HepG2 (cell line): ENCODE results near the gene RHEBL1. TPM values are rescaled to one million over a fixed set of nuclear protein-coding genes. Genes with fewer than 3 reads are reported as not detected.

Experiments used
- ATAC-seq: fragments of 200-7000 bp; cut with Tn5 transposase; 3 replicates; pipeline ENCODE4 v1.9.1; 2020; ENCODE audit warnings: mild to moderate bottlenecking, moderate library complexity
- BruUV-seq: library from RNA; stranded (reverse); fragments of 400-500 nt; replicated peaks from 2 replicates; lab custom pipeline; 2021; lab: Mats Ljungman, UMichigan
- CTCF ChIA-PET: fragments of 300-600 bp; formaldehyde crosslinking; extraction: SDS; loops from one replicate; lab custom pipeline; 2021; ENCODE audit warnings: low total read pairs, inconsistent platforms, low intra/inter-chr PET ratio; lab: Yijun Ruan, JAX
- POLR2A ChIA-PET: fragments of 350-600 bp; sonication (Branson Sonifier 250); formaldehyde crosslinking; loops from one replicate; lab custom pipeline; 2020; ENCODE audit warnings: antibody characterized with exemption, inconsistent platforms; lab: Yijun Ruan, JAX
- DNase-seq: peaks from one replicate; pipeline ENCODE4 v3.0.0-alpha.2; 2015; ENCODE audit warnings: low spot score
- FAIRE-seq: peaks from 3 replicates; lab custom pipeline; 2011; peaks lifted over from hg19 to GRCh38; lab: Jason Lieb, UNC
- H2AFZ ChIP-seq: one replicate; pipeline ENCODE4 v1.6.1; 2011; ENCODE audit warnings: low read length, inconsistent platforms
- H3K27ac ChIP-seq: fragments of 300-600 bp; 3 replicates; pipeline ENCODE4 v1.8.0; 2011; ENCODE audit warnings: mixed run types, mild to moderate bottlenecking, mixed read lengths, low read length, inconsistent platforms; ENCODE audit not compliant: insufficient read depth; ENCODE audit errors: extremely low read length
- H3K27me3 ChIP-seq, 2 experiments: fragments of 200-600 bp in 1 of 2; 2 replicates in 1 of 2; 3 replicates in 1 of 2; pipeline versions ENCODE4 v1.6.0 to v1.8.0; 2011; ENCODE audit warnings: low read length in 2 of 2, mild to moderate bottlenecking in 2 of 2, moderate library complexity in 2 of 2, inconsistent platforms in 1 of 2; ENCODE audit not compliant: insufficient read depth in 2 of 2, control insufficient read depth in 1 of 2
- H3K36me3 ChIP-seq, 2 experiments: fragments of 200-600 bp in 1 of 2; replicated peaks in 1 of 2; 2 replicates in 1 of 2; 3 replicates in 1 of 2; pipeline versions ENCODE4 v1.5.1 to v1.8.0; 2011; ENCODE audit warnings: low read length in 2 of 2, inconsistent platforms in 1 of 2; ENCODE audit not compliant: insufficient read depth in 2 of 2, control insufficient read depth in 1 of 2
- H3K4me1 ChIP-seq: 2 replicates; pipeline ENCODE4 v1.5.1; 2012; ENCODE audit warnings: low read length, inconsistent platforms; ENCODE audit not compliant: insufficient read depth
- H3K4me2 ChIP-seq: 2 replicates; pipeline ENCODE4 v1.6.0; 2011; ENCODE audit warnings: low read depth, low read length, inconsistent platforms
- H3K4me3 ChIP-seq, 3 experiments: fragments of 200-600 bp in 1 of 3; sonication (generic), shearing (Covaris generic) in 1 of 3; replicated peaks in 1 of 3; 2 replicates each; pipeline ENCODE4 v1.5.1; 2011 to 2016; ENCODE audit warnings: low read length in 3 of 3, inconsistent platforms in 2 of 3, low read depth in 2 of 3, mild to moderate bottlenecking in 2 of 3, control low read depth in 1 of 3, mixed read lengths in 1 of 3; ENCODE audit not compliant: insufficient read depth in 1 of 3
- H3K79me2 ChIP-seq: one replicate; pipeline ENCODE4 v1.6.1; 2011; ENCODE audit warnings: low read length, inconsistent platforms; ENCODE audit not compliant: insufficient read depth
- H3K9ac ChIP-seq: 2 replicates; pipeline ENCODE4 v1.6.0; 2011; ENCODE audit warnings: mild to moderate bottlenecking, low read depth, low read length, inconsistent platforms; ENCODE audit not compliant: insufficient read depth
- H3K9me3 ChIP-seq: 2 replicates; pipeline ENCODE4 v1.5.1; 2012; ENCODE audit warnings: mild to moderate bottlenecking, low read length
- H4K20me1 ChIP-seq: 2 replicates; pipeline ENCODE4 v1.6.0; 2011; ENCODE audit warnings: inconsistent platforms, mild to moderate bottlenecking, low read length, moderate library complexity; ENCODE audit not compliant: insufficient read depth
- GFI1 ChIP-seq: sonication (generic); formaldehyde crosslinking; IDR thresholded peaks from 2 replicates; pipeline ENCODE4 v1.5.0; 2020; ENCODE audit warnings: missing genetic modification reagents, mild to moderate bottlenecking, borderline replicate concordance
- MED1 ChIP-seq: sonication (generic); formaldehyde crosslinking; IDR thresholded peaks from 2 replicates; pipeline ENCODE4 v1.4.0; 2020; ENCODE audit warnings: missing genetic modification reagents
- MTA1 ChIP-seq: sonication (generic); formaldehyde crosslinking; IDR thresholded peaks from 2 replicates; pipeline ENCODE4 v1.4.0; 2020; ENCODE audit warnings: missing genetic modification reagents, mild to moderate bottlenecking, borderline replicate concordance
- ZNF33B ChIP-seq: sonication (generic); formaldehyde crosslinking; IDR thresholded peaks from 2 replicates; pipeline ENCODE4 v1.5.1; 2020; ENCODE audit warnings: mild to moderate bottlenecking, missing genetic modification reagents
- ZNF839 ChIP-seq: sonication (generic); formaldehyde crosslinking; IDR thresholded peaks from 2 replicates; pipeline ENCODE4 v1.4.0; 2020; ENCODE audit warnings: missing genetic modification reagents, mild to moderate bottlenecking, borderline replicate concordance
- WGBS: methylation state at CpG from one replicate; pipeline ENCODE4 v1.1.6; 2017; ENCODE audit warnings: low lambda C conversion rate; 5-methylcytosine and 5-hydroxymethylcytosine counted together
- in situ Hi-C: cut with HindIII; loops from 2 replicates; pipeline ENCODE4 v1.10.0; 2017; ENCODE audit warnings: low pct_unique_long_range_greater_than_20kb; ENCODE audit not compliant: extremely low pct_ligation_motif_present
- intact Hi-C: fragments of 100-400 bp; cut with micrococcal nuclease; formaldehyde crosslinking; loops from one replicate; pipeline ENCODE4 v1.10.0; 2022; ENCODE audit not compliant: unreplicated experiment
- polyA plus RNA-seq, 8 experiments: library from polyadenylated mRNA; depleted of rRNA in 3 of 8; stranded (reverse) in 7 of 8; unstranded in 1 of 8; fragments of >200 nt; fragmentation: Illumina TruSeq in 4 of 8; extraction: Trizol in 4 of 8; gene quantifications; 2 replicates each; pipeline versions ENCODE4 v1.2.1 to v1.2.3, GENCODE V29; 2011 to 2016; ENCODE audit warnings: low read depth in 4 of 8, missing spikeins in 1 of 8, mixed read lengths in 1 of 8; ENCODE audit not compliant: insufficient read depth in 1 of 8
- total RNA-seq, 5 experiments: library from RNA; depleted of rRNA; stranded (reverse); fragments of >200 nt; fragmentation: Illumina TruSeq; extraction: Trizol; gene quantifications; 2 replicates each; pipeline ENCODE4 v1.2.3, GENCODE V29; 2016; ENCODE audit warnings: low read depth in 1 of 5
- TF ChIP-seq, protein P1 (sequence below): IDR thresholded peaks from 2 replicates; pipeline ENCODE4 v1.6.1; 2016; ENCODE audit warnings: low read depth, control low read depth
- TF ChIP-seq, protein P2 (sequence below): sonication (generic); formaldehyde crosslinking; IDR thresholded peaks from 2 replicates; pipeline ENCODE4 v1.9.0; 2021; ENCODE audit warnings: missing genetic modification reagents, mild to moderate bottlenecking, borderline replicate concordance

The RHEBL1 gene
- total and polyA plus RNA-seq, 2 of the 13 experiments (the other 11 are each of a cell fraction or from before 2014, with no cell fraction given) = 1.4 to 2.5 TPM

DNA sequence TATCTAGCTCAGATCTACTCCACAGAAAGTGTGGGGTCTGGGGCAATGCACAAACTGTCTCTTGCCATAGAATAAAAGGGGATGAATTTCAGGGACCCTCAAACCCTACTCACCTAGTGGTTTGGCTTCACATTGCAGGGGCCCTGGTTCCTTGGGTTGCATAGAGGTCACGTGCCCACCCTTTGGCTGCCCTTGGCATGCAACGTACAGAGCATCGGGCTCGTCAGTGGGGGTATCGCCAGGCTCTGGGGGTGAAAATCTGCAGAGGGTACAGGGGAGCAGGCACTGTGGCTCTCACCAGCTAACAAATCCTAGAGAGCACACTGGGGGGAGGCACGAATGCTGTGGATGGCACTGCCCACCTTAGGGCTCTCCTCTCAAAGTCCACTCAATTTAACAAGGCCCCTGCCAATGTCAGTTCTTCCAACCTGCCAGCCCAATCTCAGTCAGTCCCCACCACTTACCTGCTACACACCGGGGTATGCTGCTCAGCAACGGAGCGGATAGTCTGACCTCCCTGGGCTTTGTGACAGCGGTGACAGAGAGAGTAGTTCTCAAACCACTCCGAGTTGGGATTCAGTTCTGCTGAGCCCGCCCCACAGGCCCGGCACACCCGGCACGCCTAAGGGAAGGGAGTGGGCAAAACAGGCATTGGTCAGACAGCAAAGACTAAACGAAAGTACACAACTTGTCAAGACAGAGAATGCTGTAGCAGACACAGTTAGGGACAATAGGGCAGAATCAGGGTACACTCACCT is 17.1 kb downstream of the RHEBL1 start:
- H3K36me3 ChIP-seq = peaks cover 61 to 82% of the 10 kb centered on the region in 2 experiments
- ChIA-PET CTCF (no interaction called here), POLR2A (no interaction called here)

DNA sequence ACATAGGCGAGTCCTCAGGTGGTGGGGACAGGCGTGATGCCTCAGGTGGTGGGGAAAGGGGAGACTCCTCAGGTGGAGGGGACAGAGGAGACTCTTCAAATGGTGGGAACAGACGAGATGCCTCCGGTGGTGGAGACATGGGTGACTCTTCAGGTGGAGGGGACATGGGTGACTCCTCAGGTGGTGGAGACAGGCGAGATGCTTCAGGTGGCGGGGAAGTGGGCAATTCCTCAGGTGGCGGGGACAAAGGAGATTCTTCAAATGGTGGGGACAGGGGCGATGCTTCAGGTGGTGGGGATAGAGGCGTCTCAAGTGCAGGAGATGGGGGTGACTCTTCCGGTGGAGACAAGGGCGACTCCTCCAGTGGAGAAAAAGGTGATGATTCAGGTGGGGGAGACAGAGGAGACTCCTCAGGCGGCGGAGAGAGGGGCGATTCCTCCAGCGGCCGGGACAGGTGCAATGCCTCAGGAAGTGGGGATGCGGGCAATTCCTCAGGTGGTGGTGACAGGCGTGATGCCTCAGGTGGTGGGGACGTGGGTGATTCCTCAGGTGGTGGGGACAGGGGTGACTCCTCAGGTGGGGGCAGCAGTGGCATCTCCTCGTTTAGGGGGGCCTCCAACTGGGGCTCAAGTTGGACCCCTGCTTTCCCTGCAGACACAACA is 17.9 kb downstream of the RHEBL1 start:
- intact Hi-C loops (no loop called here), in situ Hi-C loops (no loop called here)
- Histone ChIP-seq H3K4me1 (peaks cover 22% of the 10 kb centered on the region), H3K27ac (no peak overlapping the region), H3K4me3 (no peak overlapping the region), H3K79me2 (peaks cover 24% of the 10 kb centered on the region), H3K36me3 (peaks cover 64 to 88% of the 10 kb centered on the region in 2 experiments), H3K9ac (no peak overlapping the region), H3K4me2 (no peak overlapping the region), H3K27me3 (no peaks in the 10 kb centered on the region), H3K9me3 (no peaks in the 10 kb centered on the region), H2AFZ (no peak overlapping the region), H4K20me1 (peaks cover 34% of the 10 kb centered on the region)
- CTCF ChIA-PET = no interaction called here
- TF ChIP-seq, protein P1, sequence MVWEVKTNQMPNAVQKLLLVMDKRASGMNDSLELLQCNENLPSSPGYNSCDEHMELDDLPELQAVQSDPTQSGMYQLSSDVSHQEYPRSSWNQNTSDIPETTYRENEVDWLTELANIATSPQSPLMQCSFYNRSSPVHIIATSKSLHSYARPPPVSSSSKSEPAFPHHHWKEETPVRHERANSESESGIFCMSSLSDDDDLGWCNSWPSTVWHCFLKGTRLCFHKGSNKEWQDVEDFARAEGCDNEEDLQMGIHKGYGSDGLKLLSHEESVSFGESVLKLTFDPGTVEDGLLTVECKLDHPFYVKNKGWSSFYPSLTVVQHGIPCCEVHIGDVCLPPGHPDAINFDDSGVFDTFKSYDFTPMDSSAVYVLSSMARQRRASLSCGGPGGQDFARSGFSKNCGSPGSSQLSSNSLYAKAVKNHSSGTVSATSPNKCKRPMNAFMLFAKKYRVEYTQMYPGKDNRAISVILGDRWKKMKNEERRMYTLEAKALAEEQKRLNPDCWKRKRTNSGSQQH (CRISPR knock-in tag) = no peak
- TF ChIP-seq MED1 (CRISPR knock-in tag) = no peak
- no TSS peak for BruUV-seq
- no peak for FAIRE-seq
- WGBS = 97% methylated on average over 20 of the region's 20 CpGs
- POLR2A ChIA-PET = no interaction called here
- ATAC-seq = no peak
- DNase-seq = no peak

More for the DNA sequence above, 17.1 kb downstream of the RHEBL1 start:
- no peak for DNase-seq
- WGBS = 97% methylated on average over 15 of the region's 16 CpGs
- intact Hi-C loops = no loop called here
- H3K79me2 ChIP-seq = peaks cover 31% of the 10 kb centered on the region
- peaks cover 41% of the 10 kb centered on the region for H4K20me1 ChIP-seq
- peaks cover 29% of the 10 kb centered on the region for H3K4me1 ChIP-seq
- H3K9ac ChIP-seq = no peak overlapping the region
- no peak for ATAC-seq
- H3K9me3 ChIP-seq = no peaks in the 10 kb centered on the region
- TF ChIP-seq ZNF839 (no peak), ZNF33B (no peak), GFI1 (CRISPR knock-in tag) (no peak), MTA1 (CRISPR knock-in tag) (no peak)
- TF ChIP-seq, protein P2, sequence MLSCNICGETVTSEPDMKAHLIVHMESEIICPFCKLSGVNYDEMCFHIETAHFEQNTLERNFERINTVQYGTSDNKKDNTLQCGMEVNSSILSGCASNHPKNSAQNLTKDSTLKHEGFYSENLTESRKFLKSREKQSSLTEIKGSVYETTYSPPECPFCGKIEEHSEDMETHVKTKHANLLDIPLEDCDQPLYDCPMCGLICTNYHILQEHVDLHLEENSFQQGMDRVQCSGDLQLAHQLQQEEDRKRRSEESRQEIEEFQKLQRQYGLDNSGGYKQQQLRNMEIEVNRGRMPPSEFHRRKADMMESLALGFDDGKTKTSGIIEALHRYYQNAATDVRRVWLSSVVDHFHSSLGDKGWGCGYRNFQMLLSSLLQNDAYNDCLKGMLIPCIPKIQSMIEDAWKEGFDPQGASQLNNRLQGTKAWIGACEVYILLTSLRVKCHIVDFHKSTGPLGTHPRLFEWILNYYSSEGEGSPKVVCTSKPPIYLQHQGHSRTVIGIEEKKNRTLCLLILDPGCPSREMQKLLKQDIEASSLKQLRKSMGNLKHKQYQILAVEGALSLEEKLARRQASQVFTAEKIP (CRISPR knock-in tag) = no peak
- no TSS peak for BruUV-seq
- no peak for FAIRE-seq
- no peak overlapping the region for H3K27ac ChIP-seq
- H3K4me3 ChIP-seq = no peak overlapping the region
- no peaks in the 10 kb centered on the region for H3K27me3 ChIP-seq
- H2AFZ ChIP-seq = no peak overlapping the region
- in situ Hi-C loops = no loop called here
- no peak overlapping the region for H3K4me2 ChIP-seq
